Measurements from ENCODE around the gene TEAD1.
A peak's percentile ranks its signal among the peaks of the same experiment; 100 is the strongest.

DNA sequence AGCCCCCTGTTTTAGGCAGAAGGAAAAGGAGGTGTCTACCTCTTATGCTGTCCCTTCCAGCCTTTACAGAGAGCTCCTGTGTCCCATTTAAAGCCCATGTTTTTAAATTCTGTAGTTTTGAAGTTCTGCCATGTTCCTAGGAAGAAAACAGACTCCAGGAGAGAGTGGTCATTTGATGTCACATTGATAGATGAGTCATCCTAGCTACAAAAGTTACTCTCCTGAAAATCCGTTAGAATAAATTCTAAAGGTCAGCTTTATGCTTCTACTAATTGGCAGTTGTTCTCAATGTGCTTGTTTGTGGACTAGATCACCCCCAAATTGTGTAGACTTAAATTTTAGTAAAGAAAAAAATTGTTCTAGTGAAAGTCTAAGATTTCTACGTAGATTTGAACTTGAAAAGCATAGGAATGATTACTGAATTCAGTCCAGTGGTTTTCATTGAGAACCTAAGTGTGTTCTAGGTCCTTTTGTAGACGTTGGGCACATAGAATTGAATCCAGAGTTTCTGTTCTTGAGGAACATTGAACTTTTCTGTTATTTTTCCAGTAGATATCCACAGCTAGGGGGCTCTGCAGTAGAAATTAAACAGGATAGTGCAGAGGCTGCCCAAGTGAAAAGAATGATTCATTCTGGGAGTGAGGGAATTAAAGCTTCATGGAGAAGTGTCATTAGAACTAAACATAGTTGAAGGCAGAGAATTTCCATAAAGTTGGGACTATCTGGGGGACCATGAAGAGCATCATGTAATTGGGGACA is 194.3 kb downstream of the TEAD1 start:
- TF ChIP-seq, protein P1, sequence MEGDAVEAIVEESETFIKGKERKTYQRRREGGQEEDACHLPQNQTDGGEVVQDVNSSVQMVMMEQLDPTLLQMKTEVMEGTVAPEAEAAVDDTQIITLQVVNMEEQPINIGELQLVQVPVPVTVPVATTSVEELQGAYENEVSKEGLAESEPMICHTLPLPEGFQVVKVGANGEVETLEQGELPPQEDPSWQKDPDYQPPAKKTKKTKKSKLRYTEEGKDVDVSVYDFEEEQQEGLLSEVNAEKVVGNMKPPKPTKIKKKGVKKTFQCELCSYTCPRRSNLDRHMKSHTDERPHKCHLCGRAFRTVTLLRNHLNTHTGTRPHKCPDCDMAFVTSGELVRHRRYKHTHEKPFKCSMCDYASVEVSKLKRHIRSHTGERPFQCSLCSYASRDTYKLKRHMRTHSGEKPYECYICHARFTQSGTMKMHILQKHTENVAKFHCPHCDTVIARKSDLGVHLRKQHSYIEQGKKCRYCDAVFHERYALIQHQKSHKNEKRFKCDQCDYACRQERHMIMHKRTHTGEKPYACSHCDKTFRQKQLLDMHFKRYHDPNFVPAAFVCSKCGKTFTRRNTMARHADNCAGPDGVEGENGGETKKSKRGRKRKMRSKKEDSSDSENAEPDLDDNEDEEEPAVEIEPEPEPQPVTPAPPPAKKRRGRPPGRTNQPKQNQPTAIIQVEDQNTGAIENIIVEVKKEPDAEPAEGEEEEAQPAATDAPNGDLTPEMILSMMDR (conservative IDR thresholded peaks at IDR 0.05): peak; percentile 22; the same call in 1 of the 2 replicates
- TF ChIP-seq EZH2 (IDR thresholded peaks at IDR 0.05; ENCODE audit: low read depth): no peak
